KG1 (cell line): Measurements from ENCODE around the gene GRM4.
"Not testable (repeated sequence)": the region's sequence is repeated elsewhere in the genome, so short reads cannot be mapped to it uniquely, and the experiment has no call there.

Experiments used
- DNase-seq: peaks from one replicate; lab custom pipeline; 2025; lab: John Stamatoyannopoulos, UW

Gene GRM4

DNA sequence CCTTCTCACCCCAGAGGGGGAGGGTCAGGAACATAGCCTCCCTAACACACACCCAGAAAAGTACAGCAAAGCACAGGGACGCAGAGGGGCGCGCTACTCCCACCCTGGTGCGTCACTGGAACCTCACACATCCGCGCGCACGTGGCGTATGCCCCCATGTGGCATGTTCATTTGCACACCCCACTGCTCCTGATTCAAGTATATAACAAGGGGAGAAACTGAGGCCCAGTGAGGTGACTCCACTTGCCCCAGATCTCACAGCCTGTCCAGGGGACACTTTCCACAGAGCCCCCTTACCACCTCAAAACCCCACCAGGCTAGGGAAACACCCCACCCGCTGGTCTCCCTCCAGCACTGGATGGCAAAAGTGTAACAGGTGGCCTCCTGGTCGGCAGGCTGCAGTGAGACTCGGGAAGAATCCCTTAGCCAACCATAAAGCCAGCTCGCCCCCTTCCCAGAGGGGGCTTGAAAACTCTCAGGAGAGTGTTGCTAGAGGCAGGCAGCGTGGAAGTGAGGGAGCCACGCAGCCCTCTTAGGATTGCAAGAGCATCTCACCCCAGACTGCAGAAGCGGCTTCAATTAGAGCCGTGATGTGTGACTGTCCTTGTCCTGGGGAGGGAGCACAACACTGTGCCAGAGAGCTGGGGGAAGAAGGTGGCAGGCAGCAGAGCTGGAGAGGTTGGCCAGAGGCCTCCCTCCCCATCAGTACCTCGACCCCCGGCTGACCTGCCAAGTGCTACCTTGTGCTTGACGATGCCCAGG, at the start of gene GRM4:
Gene GRM4 (minus strand): TSS at position 67 of the 762 bp plus-strand sequence. CDS start 12,591 bp downstream, outside the sequence.
- DNase-seq = no peak

- DNase-seq = no peak
Observed at GRCh38 chr6:34194772-34195171, 48.9 kb upstream of the GRM4 start.

DNA sequence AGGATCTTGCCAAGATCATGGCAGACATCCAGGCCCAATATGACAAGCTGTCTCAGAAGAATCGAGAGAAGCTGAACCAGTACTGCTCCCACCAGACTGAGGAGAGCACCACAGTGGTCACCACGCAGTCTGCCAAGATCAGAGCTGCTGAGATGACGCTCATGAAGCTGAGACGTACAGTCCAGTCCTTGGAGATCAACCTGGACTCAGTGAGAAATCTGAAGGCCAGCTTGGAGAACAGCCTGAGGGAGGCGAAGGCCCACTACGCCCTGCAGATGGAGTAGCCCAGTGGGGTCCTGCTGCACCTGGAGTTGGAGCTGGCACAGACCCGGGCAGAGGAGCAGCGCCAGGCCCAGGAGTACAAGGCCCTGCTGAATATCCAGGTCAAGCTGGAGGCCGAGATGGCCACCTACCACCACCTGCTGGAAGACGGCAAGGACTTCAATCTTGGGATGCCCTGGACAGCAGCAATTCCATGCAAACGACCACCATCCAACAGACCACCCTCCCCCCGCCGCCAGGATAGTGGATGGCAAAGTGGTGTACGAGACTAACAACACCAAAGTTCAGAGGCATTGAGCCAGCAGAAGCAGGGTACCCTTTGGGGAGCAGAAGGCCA, 44.7 kb upstream of the GRM4 start:
- DNase-seq = no peak

GRCh38 chr6:34189806-34190503, 44.1 kb upstream of the GRM4 start:
- peak; percentile 34 for DNase-seq

DNA sequence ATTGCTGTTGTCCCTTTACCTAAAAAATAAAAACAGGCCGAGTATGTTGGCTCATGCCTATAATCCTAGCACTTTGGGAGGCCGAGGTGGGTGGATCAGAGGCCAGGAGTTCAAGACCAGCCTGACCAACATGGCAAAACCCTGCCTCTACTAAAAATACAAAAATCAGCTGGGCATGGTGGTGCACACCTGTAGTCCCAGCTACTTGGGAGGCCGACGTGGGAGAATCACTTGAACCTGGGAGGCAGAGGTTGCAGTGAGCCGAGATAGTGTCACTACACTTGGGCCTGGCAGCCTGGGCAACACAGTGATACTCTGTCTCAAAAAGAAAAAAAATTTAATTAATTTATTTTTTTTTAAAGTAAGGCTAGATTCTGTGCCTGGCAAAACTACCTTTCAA, 38.8 kb upstream of the GRM4 start:
- not testable (repeated sequence) for DNase-seq

GRCh38 chr6:34182751-34183531, 37.1 kb upstream of the GRM4 start:
- peak; percentile 78 for DNase-seq

- no peak for DNase-seq
Observed at GRCh38 chr6:34181908-34182307, 36.0 kb upstream of the GRM4 start.

DNA sequence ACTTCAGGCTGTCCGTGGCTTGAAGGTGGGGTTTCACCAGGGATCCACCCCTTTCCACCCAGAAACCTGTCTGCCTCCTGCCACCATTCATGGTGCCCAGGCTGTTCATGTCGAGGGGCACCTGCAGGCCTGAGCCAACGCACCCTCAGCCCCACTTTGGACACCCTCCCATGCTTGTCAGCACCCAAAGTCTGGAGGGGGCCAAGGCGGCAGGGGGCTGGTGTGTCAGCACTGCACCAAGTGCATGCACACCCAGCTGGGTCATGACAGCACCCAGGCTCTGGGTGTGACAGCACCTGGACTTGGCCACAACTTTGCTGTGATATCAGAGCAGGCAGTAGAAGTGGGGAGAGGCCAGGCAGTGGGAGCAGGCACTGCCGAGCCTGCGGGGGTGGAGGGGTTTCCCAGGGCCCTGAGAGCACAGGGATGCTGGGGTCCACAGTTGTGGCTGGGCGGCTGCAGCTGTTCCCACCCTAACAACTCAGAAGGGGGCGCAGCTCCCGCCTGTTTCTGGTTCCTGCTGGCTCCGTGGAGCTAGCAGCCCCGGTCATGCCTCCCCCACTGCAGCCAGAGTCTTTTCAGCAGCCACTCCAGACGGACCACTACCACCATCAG, 33.3 kb upstream of the GRM4 start:
- no peak for DNase-seq

GRCh38 chr6:34178357-34179105, 32.6 kb upstream of the GRM4 start:
- DNase-seq = no peak

DNA sequence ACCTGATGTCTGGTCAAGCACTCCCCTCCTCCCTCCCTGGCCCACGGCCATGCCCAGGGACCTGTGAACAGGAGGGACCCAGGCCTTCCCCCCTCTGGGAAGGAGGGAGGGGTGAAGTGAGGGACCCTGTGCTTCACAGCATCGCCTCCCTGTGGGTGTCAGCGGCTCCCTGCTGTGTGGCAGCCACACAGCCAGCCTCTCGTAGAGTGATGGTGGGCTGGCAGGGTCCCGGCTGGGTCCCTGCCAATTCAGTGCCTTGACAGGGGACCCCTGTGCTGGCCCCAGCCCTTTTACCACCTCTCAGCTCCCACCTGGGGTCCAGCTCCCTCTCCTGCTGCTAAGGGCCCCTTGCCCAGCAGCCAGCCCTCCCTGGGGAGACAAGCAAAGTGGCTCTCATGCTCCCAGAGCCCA, 31.3 kb upstream of the GRM4 start:
- no peak for DNase-seq

GRCh38 chr6:34176261-34177031, 30.6 kb upstream of the GRM4 start:
- DNase-seq = no peak

DNA sequence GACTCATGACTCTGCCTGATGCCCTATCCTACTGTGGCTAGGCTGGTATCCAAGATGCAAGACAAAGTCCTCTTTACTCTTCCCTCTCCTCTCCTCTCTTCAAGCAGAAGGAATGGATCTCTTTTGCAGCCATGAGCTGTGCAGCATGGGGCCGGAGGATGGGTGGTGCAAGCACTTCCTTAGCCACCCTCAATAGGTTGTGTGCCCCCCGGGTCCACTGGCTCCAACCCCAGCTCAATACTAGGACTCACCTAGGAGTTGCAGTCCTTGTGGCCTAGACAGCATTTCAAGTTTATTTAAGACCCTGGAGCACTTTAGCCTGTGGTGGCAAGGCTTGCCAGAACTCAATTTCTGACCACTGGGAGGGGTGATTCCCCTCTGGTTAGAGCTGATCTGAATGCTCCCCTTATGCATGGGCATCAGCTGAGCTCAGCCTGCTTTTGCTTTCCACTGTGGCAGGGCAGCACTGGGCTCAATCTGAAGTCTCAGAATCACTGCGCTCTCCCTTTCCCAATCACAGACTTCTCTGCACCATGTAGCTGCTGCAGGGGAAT, 29.0 kb upstream of the GRM4 start:
- DNase-seq = no peak

DNA sequence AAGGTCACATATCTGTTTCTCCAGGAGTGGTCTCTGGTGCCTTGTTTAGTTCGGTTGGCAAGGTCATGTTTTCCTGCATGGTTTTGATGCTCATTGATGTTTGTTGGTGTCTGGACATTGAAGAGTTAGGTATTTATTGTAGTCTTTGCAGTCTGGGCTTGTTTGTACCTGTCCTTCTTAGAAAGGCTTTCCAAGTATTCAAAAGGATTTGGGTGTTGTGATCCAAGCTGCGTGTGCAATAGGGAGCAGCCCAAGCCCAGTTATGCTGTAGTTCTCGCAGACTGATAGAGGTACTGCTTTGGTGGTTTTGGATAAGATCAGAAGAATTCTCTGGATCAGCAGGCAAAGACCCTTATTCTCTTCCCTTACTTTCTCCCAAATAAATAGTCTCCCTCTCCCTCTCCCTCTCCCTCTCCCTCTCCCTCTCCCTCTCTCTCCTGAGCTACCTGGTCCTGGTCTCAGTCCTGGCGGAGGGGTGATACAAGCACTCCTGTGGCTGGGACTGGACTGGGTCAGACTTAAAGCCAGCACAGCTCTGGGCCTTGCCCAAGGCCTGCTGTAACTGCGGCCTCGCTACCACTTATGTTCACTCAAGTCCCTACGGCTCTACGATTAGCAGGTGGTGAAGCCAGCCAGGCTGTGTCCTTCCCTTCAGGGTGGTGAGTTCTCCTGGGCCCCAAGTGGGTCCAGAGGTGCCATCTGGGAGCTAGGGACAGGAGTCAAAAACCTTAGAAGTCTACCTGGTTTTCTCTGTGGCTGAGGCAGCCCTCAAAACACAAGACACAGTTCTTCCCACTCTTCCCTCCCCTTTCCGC, 27.3 kb upstream of the GRM4 start:
- no peak for DNase-seq

DNA sequence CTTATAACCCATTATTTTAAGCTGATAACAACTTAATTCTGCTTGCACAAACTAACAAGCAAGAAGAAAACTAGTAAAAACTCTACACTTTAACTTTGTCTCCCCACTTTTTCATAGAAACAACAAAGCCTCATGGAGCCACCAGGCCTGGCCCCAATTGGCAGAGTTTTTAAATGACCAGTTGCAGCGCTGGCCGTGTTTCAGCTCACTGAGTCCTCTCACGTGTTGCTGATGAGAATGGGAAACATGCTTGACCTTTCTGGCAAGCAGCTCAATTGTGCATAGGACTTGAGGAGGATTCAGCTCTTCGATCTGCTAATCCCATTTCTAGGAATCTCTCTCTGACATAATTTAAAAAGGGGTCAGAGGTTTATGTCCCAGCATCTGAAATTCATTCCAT, 24.5 kb upstream of the GRM4 start:
- no peak for DNase-seq

DNA sequence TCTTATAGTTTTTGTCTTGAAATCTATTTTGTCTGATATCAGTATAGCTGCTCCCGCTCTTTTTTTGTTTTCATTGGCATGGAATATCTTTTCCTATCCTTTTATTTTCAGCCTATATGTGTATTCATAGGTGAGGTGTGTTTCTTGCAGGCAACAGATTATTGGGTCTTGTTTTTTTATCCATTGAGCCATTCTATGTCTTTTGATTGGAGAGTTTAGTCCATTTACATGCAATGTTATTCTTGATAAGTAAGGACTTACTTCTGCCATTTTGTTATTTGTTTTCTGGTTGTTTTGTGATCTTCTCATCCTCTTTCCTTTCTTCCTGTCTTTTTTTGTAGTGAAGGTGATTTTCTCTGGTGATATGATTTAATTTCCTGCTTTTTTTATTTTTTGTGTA, 24.0 kb upstream of the GRM4 start:
- no peak for DNase-seq

DNA sequence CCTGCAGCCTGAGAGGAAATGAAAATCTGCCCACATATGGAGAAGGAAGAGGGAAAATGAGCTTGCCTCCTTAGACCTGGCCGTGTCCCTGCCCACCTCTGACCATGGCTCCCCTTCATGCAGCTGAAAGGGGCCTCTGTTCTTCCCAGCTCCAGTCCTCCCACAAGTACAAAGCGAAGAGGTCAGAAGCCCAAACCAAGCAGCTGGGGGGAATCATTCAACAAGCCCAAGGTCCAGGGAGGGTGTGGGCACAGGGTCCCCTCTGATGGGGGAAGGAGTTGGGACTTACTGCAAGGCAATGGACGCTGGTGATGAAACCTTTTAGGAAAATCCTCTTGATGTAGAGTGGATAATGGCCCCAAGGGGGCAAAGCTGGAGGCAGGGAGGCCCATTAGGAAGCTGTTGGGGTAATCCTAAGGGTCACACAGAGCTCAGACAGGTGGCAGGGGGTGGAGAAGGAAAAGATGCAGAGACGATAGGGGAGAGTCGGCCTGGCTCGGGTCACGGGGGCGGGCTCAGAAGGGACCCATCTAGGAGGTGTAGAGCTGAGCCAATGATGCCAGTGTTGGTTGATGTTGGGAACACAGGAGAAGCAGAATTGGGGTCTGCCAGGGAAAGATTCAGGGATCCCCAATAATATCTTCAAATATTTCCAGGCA, 16.1 kb upstream of the GRM4 start:
- DNase-seq = no peak

- DNase-seq = no peak
Observed at GRCh38 chr6:34159844-34160243, 14.0 kb upstream of the GRM4 start.

- DNase-seq = no peak
Observed at GRCh38 chr6:34158876-34159275, 13.0 kb upstream of the GRM4 start.

- DNase-seq = no peak
Observed at GRCh38 chr6:34157851-34158250, 12.0 kb upstream of the GRM4 start.
